Inflammatory macrophage (primary cell): ENCODE data around the gene NFIC.

ENCODE experiments used
- DNase-seq, 2 donors: peaks; one replicate each; pipeline ENCODE4 v3.0.0-alpha.2; 2020 to 2022

NFIC gene

DNA sequence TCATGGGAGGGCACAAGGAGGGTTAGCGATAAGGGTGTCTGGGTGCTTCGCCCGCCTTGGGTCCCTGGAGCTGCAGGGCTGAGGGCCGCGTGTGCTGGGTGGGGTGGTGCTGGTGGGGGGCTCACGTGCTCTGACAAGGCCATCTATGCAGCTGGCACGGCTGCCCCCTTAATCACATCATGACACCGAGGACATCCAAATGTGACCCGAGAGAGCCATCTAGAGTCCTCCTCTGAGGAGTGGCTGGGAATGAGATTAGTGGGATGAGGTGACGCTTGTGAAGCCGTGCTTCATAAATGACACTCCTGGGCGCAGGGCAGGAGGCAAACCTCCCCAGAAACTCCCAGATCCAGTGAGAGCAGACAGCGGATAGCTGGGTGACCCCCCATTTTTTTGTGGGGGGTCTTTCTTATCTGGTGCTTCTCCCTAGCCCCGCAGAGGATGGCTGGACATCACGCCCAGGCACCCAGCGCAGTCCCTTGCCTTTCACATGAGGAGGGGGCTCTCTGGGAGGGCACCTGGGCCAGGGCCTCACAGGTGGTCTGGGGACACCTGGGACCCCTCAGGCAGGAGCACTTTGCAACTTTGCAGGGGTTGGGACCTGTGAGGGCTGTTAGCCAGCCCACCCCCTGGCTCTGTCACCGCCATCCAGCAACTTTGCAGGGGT is 146.3 kb downstream of the NFIC start:
- no peak for DNase-seq

DNA sequence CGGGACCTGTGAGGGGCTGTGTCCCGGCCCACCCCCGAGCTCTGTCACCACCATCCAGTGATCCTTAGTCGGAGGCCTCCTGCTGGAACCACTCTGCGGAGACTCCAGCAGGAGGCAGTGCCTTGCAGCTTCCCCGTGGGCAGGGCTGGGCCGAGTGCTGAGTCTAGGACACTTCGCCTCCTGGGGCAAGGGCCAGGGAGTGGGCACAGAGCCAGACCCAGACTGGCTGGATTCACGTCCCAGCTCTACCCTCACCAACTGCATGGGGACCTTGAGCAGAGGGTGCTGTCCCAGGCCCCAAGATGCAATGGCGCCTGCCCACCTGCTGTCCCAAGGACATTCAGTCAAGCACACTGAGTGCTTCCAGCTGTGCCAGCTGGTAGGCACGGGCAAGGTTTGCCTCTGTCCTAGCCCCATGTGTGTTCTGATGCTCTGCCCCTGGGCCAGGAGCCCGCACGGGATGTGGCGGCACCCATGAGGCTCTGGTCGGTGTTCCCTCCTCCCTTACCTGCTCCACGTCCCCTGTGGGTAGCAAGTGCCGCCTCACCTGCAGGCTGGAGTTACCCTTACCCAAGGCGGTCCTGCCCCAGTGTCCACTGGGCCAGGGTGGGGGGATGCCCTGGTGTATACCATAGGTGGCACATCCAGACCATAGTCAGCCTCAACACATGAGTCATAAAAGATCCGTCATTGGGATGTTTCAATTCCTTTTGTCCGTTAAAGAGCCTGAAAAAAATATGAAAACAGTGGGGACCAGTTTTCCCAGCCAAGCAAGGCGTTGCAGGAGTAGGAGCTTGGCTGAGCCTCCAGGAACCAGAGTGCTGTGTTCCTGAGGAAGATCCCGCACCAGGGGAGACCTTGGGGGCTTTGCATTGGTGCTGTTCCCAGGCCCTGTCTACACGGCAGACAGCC is 147.1 kb downstream of the NFIC start:
- no peak for DNase-seq

DNA sequence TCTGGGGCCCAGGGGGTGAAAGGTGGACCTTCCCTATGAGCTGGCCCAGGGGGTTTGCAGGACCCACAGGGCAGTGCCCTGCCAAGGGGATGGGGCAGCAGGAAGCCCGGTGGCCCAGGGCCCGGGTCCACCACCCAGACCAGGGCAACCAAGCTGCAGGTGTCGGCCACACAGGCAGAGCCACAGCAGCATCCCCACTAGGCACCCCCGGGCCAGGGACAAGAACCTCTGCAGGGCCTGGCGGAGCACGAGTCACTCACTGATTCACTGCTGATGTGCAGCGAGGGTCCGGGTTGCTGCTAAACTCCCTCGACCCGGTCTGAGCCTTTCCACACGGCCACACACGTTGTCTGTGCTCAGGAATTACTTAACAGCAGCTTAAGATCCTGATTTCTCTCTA is 148.5 kb downstream of the NFIC start:
- no peak for DNase-seq

DNA sequence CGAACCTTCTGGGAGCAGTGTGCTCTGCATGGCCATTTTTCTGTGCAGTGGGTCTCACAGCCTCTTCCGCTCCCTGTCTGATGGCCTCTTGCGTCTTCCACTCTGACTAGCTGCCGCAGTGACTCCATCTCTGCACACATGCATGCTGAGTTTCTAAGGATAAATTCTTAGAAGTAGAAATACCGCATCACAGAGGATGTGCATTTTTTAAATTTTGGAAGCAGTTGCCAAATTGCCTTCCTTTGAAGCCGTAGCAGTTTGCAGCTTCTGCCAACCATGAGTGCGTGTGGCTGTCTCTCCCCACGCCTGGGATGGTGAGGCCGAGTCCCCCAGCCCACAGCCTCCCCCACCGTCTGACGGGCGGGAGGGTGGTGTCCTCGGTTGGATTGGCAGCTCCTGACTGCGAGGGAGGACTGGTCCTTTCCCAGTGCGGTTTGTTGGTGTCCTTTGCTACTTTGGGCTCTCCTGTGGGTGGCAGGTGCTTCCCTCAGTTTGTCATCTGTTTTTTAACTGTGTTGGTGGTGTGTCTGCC is 149.6 kb downstream of the NFIC start:
- no peak for DNase-seq

DNA sequence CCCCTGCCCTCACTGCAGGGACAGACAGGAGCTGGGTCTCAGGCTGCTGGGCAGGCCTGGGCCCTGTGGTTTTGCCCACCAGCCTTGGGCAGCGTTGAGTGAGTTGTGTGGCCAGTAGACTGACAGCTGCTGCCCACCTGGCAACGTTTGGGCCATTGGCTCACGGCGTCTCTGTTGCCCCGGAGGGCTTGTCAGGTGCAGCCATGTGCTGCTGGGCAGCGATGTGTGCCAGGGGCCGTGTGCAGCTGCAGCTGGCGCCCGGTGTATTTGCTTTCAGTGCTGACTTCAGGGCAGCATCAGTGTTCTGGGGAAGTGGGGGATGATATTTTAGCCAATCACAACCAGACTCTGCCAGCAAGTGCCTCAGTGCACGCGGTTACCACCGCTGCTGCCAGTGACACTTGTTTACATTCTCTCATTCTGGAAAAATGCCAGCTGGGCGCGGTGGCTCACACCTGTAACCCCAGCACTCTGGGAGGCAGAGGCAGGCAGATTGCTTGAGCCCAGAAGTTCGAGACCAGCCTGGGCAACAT is 150.4 kb downstream of the NFIC start:
- DNase-seq = no peak

DNA sequence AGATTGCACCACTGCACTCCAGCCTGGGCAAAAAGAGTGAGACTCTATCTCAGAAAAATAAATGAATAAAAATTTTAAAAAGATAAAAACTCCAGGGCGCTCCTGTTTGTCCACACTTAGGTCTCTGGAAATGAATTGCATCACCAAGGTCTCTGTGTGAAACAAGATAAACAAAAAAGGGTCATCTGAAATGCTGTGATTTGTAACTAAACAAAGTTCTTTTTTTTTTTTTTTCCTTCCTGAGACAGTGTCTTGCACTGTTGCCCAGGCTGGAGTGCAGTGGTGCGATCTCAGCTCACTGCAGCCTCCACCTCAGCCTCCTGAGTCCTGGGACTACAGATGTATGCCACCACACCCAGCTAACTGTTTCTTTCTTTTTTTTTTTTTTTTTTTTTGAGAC is 151.3 kb downstream of the NFIC start:
- no peak for DNase-seq

DNA sequence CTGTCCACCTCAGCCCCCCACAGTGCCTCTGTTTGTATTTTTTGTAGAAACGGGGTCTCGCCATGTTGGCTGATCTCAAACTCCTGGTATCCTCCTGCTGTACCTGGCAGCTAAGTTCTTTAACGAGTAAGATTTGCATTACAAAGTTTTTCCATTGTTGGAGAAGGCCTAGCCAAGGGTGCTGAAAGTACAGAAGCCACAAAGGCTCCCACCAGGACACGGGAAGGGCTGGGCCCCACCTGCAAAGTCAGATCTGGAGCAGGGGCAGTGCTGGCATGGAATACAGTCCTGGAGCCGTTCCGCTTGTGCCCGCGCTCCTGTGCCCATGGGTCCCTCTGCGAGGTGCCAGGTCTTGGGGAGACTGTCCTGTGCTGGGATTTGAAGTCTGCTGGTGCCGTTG is 151.9 kb downstream of the NFIC start:
- no peak for DNase-seq

DNA sequence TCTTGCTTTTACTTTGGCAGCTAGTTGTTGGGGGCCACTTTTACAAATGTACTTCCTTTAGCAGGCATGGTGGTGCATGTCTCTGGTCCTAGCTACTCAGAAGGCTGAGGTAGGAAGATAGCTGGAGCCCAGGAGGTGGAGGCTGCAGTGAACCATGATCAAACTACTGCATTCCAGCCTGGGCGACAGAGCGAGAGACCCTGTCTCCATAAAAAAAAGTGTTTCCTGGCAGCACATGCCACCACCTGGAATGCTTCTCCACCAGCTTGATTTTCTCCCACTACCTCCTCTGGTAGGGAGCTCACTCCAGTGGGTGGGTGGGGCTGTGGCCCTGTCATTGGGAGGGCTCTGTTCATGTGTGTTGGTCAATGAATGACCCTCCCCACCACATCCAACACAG is 152.3 kb downstream of the NFIC start:
- no peak for DNase-seq
